Breast epithelium (tissue), 3 donors: ENCODE results near the gene PARP3.

Source experiments
- POLR2A ChIP-seq: fragments of 450-650 bp; IDR thresholded peaks from one replicate; pipeline ENCODE4 v1.6.1; 2016; ENCODE audit warnings: antibody characterized with exemption, mild to moderate bottlenecking, moderate library complexity
- POLR2AphosphoS5 ChIP-seq, 3 donors: sonication (generic); formaldehyde crosslinking; IDR thresholded peaks; one replicate each; pipeline ENCODE4 v1.6.1; 2017; ENCODE audit warnings: antibody characterized with exemption in 3 of 3
- TF ChIP-seq, protein P1 (sequence below), 3 donors: fragments of 450-650 bp; IDR thresholded peaks; one replicate each; pipeline ENCODE4 v1.5.1; 2016 to 2017; ENCODE audit warnings: antibody characterized with exemption in 3 of 3, mild to moderate bottlenecking in 3 of 3, moderate library complexity in 3 of 3

DNA sequence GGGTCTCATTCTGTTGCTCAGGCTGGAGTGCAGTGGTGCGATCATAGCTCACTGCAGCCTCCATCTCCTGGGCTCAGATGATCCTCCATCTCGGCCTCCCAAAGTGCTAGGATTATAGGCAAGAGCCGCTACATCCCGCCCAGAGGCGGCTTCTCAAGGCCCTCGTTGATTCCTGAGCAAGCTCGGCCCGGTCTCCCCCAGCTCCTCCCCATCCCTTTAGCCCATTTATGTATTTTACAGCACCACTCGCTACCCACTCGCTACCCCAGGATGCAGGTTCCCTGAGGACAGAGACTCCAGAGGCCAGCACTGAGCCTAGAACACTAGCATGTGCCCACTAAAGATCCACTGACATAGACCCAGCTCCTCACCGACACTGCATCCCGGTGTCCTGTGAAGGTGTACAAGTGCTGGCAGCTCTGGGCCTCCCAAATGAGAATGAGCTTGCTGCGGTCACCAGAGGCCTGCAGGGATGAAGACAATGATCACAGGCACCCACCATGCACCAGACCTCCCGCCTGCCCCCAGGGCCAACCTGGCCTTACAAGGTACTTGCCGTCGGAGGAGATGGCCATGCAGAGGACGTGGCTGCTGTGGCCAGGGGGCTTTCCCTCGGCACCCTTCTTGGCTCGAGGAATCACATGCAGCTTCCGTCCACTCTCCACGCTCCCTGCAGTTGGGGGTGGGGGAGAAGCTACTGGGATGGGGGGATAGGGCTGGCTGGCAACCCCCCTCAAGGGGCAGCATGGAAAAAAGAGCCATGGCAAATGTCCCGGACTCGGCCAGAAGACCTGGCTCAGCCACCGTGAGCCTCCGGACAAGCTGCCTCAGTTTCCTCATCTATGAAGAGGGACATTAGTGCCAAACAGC, 6.0 kb upstream of the PARP3 start:
- TF ChIP-seq, protein P1, sequence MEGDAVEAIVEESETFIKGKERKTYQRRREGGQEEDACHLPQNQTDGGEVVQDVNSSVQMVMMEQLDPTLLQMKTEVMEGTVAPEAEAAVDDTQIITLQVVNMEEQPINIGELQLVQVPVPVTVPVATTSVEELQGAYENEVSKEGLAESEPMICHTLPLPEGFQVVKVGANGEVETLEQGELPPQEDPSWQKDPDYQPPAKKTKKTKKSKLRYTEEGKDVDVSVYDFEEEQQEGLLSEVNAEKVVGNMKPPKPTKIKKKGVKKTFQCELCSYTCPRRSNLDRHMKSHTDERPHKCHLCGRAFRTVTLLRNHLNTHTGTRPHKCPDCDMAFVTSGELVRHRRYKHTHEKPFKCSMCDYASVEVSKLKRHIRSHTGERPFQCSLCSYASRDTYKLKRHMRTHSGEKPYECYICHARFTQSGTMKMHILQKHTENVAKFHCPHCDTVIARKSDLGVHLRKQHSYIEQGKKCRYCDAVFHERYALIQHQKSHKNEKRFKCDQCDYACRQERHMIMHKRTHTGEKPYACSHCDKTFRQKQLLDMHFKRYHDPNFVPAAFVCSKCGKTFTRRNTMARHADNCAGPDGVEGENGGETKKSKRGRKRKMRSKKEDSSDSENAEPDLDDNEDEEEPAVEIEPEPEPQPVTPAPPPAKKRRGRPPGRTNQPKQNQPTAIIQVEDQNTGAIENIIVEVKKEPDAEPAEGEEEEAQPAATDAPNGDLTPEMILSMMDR (IDR thresholded peaks at IDR 0.05) = no peak
- TF ChIP-seq POLR2A = no peak
- no peak for TF ChIP-seq POLR2AphosphoS5 (IDR thresholded peaks at IDR 0.05)
